DOHH2 (cell line): ENCODE data around the gene SAMD8.

ENCODE experiments used
- H3F3A ChIP-seq: fragments of 200-600 bp; sonication (generic), shearing (Covaris generic); 2 replicates; pipeline ENCODE4 v1.6.0; 2016; ENCODE audit warnings: antibody characterized with exemption, mild to moderate bottlenecking; ENCODE audit not compliant: control insufficient read depth, insufficient read depth
- H3K27ac ChIP-seq: fragments of 200-600 bp; sonication (generic); 2 replicates; pipeline ENCODE4 v1.5.1; 2014; ENCODE audit warnings: low read depth, mild to moderate bottlenecking, low read length, moderate library complexity
- H3K27me3 ChIP-seq: fragments of 200-600 bp; sonication (generic); 2 replicates; pipeline ENCODE4 v1.6.1; 2014; ENCODE audit warnings: mild to moderate bottlenecking, low read length, mixed read lengths; ENCODE audit not compliant: control insufficient read depth
- H3K36me3 ChIP-seq: fragments of 200-600 bp; sonication (generic); 2 replicates; pipeline ENCODE4 v1.6.1; 2014; ENCODE audit warnings: mild to moderate bottlenecking, low read length, moderate library complexity, mixed read lengths; ENCODE audit not compliant: control insufficient read depth
- H3K4me1 ChIP-seq: fragments of 200-600 bp; sonication (generic); 2 replicates; pipeline ENCODE4 v1.6.1; 2014; ENCODE audit warnings: mild to moderate bottlenecking, low read length, mixed read lengths; ENCODE audit not compliant: control insufficient read depth
- H3K4me2 ChIP-seq: fragments of 200-600 bp; sonication (generic); 2 replicates; pipeline ENCODE4 v1.6.0; 2014; ENCODE audit warnings: mild to moderate bottlenecking, low read length, moderate library complexity
- H3K4me3 ChIP-seq: fragments of 200-600 bp; sonication (generic); 2 replicates; pipeline ENCODE4 v1.5.1; 2014; ENCODE audit warnings: mild to moderate bottlenecking, low read length, mixed read lengths
- H3K79me2 ChIP-seq: fragments of 200-600 bp; sonication (generic); 2 replicates; pipeline ENCODE4 v1.6.1; 2014; ENCODE audit warnings: mild to moderate bottlenecking, low read length, mixed read lengths; ENCODE audit not compliant: control insufficient read depth
- H3K9me2 ChIP-seq: fragments of 200-600 bp; sonication (generic); replicated peaks from 2 replicates; pipeline ENCODE4 v1.6.1; 2014; ENCODE audit warnings: mild to moderate bottlenecking, low read length, mixed read lengths; ENCODE audit not compliant: control insufficient read depth
- H3K9me3 ChIP-seq: fragments of 200-600 bp; sonication (generic); 2 replicates; pipeline ENCODE4 v1.6.1; 2014; ENCODE audit warnings: antibody characterized with exemption, low read length, mixed read lengths; ENCODE audit not compliant: control insufficient read depth, insufficient read depth
- H4K20me1 ChIP-seq: fragments of 200-600 bp; sonication (generic); 2 replicates; pipeline ENCODE4 v1.6.0; 2014; ENCODE audit warnings: low read depth, mild to moderate bottlenecking, antibody characterized with exemption, low read length, moderate library complexity; ENCODE audit not compliant: control insufficient read depth, insufficient read depth
- EZH2phosphoT487 ChIP-seq: fragments of 200-600 bp; sonication (generic); IDR thresholded peaks from 2 replicates; pipeline ENCODE4 v1.6.1; 2017; ENCODE audit warnings: borderline replicate concordance, mild to moderate bottlenecking, antibody characterized with exemption, low read length, moderate library complexity, mixed read lengths
- TF ChIP-seq, protein P1 (sequence below): fragments of 200-600 bp; sonication (generic); IDR thresholded peaks from one replicate; pipeline ENCODE4 v1.5.1; 2014; ENCODE audit warnings: antibody characterized with exemption, mild to moderate bottlenecking, low read depth, low read length; ENCODE audit not compliant: poor library complexity, severe bottlenecking

The SAMD8 gene

DNA sequence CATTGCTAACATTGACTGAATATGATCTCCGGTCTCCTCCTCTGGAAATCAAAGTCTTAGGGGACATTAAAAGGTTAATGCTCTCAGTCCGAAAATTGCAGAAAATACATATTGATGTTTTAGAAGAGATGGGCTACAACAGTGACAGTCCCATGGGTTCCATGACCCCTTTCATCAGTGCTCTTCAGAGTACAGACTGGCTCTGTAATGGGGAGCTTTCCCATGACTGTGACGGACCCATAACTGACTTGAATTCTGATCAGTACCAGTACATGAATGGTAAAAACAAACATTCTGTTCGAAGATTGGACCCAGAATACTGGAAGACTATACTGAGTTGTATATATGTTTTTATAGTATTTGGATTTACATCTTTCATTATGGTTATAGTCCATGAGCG is 39.2 kb downstream of the SAMD8 start:
- Histone ChIP-seq H3K27me3 (no peaks in the 10 kb centered on the region), H3K79me2 (peaks cover 49% of the 10 kb centered on the region), H3K9me2 (no peaks in the 10 kb centered on the region), H3F3A (peaks cover 5% of the 10 kb centered on the region; the same call in 1 of the 2 replicates), H4K20me1 (no peaks in the 10 kb centered on the region), H3K4me1 (no peaks in the 10 kb centered on the region), H3K4me2 (no peak overlapping the region), H3K4me3 (no peak overlapping the region), H3K36me3 (peaks cover 14% of the 10 kb centered on the region), H3K9me3 (no peaks in the 10 kb centered on the region), H3K27ac (no peak overlapping the region)
- TF ChIP-seq EZH2phosphoT487: no peak
- TF ChIP-seq, protein P1, sequence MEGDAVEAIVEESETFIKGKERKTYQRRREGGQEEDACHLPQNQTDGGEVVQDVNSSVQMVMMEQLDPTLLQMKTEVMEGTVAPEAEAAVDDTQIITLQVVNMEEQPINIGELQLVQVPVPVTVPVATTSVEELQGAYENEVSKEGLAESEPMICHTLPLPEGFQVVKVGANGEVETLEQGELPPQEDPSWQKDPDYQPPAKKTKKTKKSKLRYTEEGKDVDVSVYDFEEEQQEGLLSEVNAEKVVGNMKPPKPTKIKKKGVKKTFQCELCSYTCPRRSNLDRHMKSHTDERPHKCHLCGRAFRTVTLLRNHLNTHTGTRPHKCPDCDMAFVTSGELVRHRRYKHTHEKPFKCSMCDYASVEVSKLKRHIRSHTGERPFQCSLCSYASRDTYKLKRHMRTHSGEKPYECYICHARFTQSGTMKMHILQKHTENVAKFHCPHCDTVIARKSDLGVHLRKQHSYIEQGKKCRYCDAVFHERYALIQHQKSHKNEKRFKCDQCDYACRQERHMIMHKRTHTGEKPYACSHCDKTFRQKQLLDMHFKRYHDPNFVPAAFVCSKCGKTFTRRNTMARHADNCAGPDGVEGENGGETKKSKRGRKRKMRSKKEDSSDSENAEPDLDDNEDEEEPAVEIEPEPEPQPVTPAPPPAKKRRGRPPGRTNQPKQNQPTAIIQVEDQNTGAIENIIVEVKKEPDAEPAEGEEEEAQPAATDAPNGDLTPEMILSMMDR: no peak

DNA sequence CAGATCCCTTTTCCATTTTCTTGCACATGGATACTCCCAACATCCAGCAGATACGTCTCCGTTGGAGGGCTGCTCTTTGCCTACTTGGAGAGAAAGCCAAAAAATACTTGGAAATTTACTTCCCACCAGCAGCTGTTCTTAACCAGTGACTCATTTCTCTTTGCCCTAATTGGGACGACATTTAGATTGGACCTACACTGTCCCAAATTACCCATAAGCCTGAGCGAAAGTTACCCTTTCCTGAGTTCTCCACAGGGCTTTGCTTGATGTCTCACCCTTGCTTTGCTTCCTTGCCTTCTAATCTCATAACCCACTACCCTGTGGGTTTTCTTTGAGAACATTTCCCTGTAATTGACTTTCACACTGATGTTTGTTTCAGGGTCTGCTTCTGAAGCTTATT is 48.1 kb downstream of the SAMD8 start:
- Histone ChIP-seq H3K4me3 (no peak overlapping the region), H3K27me3 (no peaks in the 10 kb centered on the region), H3F3A (no peaks in the 10 kb centered on the region), H3K9me2 (no peaks in the 10 kb centered on the region), H3K4me2 (no peak overlapping the region), H3K79me2 (peaks cover 47% of the 10 kb centered on the region), H3K36me3 (peaks cover 11% of the 10 kb centered on the region; the same call in 1 of the 2 replicates), H4K20me1 (peaks cover 6% of the 10 kb centered on the region; the same call in 1 of the 2 replicates), H3K9me3 (no peaks in the 10 kb centered on the region), H3K27ac (no peak overlapping the region), H3K4me1 (no peaks in the 10 kb centered on the region)
- no peak for TF ChIP-seq EZH2phosphoT487
- TF ChIP-seq, protein P1: no peak

DNA sequence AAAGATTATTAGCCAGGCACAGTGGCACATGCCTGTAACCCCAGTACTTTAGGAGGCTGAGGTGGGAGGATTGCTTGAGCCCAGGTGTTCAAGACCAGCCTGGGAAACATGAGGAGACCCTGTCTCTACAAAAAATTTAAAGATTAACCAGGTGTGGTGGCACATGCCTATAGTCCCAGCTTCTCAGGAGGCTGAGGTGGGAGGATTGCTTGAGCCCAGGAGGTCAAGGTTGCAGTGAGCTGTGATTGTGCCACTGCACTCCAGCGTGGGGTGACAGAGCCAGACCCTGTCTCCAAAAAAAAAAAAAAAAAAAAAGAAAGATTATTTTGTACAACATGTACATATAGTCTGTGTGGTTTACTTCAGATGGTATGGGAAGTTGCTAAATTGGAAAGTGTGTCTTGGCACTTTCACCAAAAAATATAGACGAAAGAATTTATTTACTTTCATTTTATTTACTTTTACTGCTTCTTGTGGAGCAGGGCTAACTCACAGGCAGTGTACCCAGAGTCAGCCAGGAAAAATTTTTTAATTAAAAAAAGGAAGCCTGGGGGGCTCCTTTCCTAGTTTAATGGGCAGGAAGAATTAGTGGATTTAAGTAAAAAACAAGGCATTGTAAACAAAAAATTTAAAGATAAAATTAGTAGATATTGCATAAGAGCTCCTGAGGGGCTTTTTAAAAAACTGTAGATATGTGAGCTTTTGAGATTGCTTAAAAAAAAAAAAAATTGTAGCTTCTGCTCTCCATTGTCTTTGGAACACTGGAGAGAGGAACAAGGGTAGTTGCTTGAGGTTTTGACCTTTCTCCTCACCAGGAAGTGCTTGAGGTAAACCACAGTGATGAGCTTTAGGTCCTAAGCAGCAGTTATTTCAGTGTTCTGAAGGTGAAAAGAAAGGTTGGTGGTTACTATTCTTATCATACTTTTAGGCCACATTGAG is 54.5 kb downstream of the SAMD8 start:
- H3K27me3 ChIP-seq: no peaks in the 10 kb centered on the region
- no peak overlapping the region for H3K4me3 ChIP-seq
- H3K4me1 ChIP-seq: peaks cover 7% of the 10 kb centered on the region
- peaks cover 3% of the 10 kb centered on the region; the same call in 1 of the 2 replicates for H3K79me2 ChIP-seq
- no peaks in the 10 kb centered on the region for H4K20me1 ChIP-seq
- H3F3A ChIP-seq: no peaks in the 10 kb centered on the region
- H3K9me2 ChIP-seq: no peaks in the 10 kb centered on the region
- peaks cover 16% of the 10 kb centered on the region for H3K36me3 ChIP-seq
- no peak overlapping the region for H3K27ac ChIP-seq
- H3K9me3 ChIP-seq: no peaks in the 10 kb centered on the region
- no peak overlapping the region for H3K4me2 ChIP-seq
- TF ChIP-seq EZH2phosphoT487: no peak
- TF ChIP-seq, protein P1: no peak
